ENCODE data around the gene TSPAN18.

Gene TSPAN18

DNA sequence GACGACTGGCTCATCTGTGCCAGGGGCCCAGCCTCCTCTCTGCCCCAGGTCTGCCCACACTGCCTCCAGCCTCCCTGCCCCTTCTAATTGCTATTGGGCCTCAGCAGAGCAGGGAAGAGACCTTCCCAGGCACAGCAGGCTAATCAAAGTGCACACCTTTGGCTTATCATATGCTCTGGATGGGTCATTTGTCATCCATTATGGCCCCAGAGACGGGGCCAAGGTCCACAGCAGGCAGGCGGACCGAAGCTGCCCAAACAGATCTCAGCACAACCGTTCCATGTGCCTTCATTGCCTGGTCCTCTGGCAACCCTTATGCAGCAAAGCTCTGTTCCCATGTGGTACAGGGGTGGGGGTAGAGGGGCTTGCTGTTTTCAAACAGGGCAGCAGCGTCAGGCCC is 157.3 kb downstream of the TSPAN18 start:
- H3K4me3 ChIP-seq (ENCODE audit: insufficient read depth in 1 of 2, low read depth in 1 of 2, low read length in 2 of 2): no peak overlapping the region
- 88% methylated on average over 6 of the region's 6 CpGs for WGBS
- H3K36me3 ChIP-seq (ENCODE audit: control insufficient read depth in 1 of 2, insufficient read depth in 2 of 2, low read depth in 1 of 2, low read length in 2 of 2): no peaks in the 10 kb centered on the region

DNA sequence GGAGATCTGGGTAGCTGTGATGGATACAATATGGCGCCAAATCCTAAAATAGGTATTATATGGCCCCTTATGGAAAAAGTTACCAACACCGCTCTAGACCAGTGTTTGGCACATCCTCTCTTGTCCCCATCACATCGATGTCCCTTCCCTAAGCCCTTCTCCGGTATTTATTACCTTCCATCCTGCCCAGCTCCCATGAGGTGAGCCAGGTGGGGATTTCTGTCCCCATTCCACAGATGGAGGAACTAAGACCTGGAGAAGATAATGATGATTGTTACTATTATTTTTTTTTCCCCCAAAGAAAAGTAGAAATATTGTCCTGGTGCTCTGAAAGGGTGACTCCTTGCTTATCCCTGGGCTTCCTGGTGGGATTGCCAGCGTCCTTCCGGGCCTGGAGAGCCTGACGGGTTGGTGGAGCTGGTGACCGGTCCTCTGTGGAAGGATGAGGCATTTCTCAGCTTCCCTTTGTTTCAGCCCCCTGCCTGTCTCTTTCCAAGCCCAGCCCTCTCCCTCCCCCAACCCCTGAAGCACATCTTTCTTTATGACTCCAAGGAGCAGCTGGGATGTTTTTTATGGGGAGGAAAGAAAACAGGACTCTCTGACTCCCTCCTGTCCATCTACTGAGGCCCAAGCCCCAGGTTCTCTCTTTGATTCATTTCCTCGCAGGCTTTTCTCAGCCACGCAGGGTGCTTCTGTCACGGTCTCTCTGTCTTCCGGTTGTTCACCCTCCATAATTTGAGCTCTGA is 158.5 kb downstream of the TSPAN18 start:
- no peak overlapping the region for H4K91ac ChIP-seq (ENCODE audit: low read length)
- H3K4me1 ChIP-seq (ENCODE audit: control insufficient read depth, insufficient read depth, low read depth, low read length): peaks cover 3% of the 10 kb centered on the region
- no peak overlapping the region for H3K23ac ChIP-seq (ENCODE audit: low read length in 2 of 2)
- no peak overlapping the region for H3K9ac ChIP-seq (ENCODE audit: low read length)
- no peak overlapping the region for H3K4me2 ChIP-seq (ENCODE audit: low read length, poor library complexity, severe bottlenecking)
- H3K27me3 ChIP-seq (ENCODE audit: control insufficient read depth in 1 of 2, insufficient read depth in 1 of 2, low read length in 2 of 2): peaks cover 55 to 63% of the 10 kb centered on the region in 2 experiments
- H3K9me3 ChIP-seq (ENCODE audit: control insufficient read depth, low read length): no peaks in the 10 kb centered on the region
- H2AK5ac ChIP-seq (ENCODE audit: low read length, severe bottlenecking): no peak overlapping the region
- no peak overlapping the region for H2BK5ac ChIP-seq (ENCODE audit: low read depth, low read length, poor library complexity, severe bottlenecking)
- H3K14ac ChIP-seq (ENCODE audit: low read length in 2 of 2): no peak overlapping the region
- no peaks in the 10 kb centered on the region for H3K79me1 ChIP-seq (replicated peaks; ENCODE audit: low read length, poor library complexity, severe bottlenecking)
- no peak overlapping the region for H3K4ac ChIP-seq (ENCODE audit: low read depth in 1 of 2, low read length in 2 of 2)
- no peak overlapping the region for H2AFZ ChIP-seq (ENCODE audit: low read depth, low read length)
- no peak for DNase-seq
- no peak overlapping the region for H2BK12ac ChIP-seq (ENCODE audit: low read length in 2 of 2)
- 82% methylated on average over 12 of the region's 12 CpGs for WGBS
- no peak overlapping the region for H3K27ac ChIP-seq (ENCODE audit: low read length, poor library complexity, severe bottlenecking)
- no peak overlapping the region for H3K18ac ChIP-seq (ENCODE audit: low read depth in 1 of 2, low read length in 2 of 2)
- no peak overlapping the region for H2BK15ac ChIP-seq (ENCODE audit: low read depth, poor library complexity, severe bottlenecking)
- no peaks in the 10 kb centered on the region for H3K36me3 ChIP-seq (ENCODE audit: control insufficient read depth in 1 of 2, insufficient read depth in 2 of 2, low read depth in 1 of 2, low read length in 2 of 2)
- no peak overlapping the region for H4K8ac ChIP-seq (ENCODE audit: low read length)
- H3K4me3 ChIP-seq (ENCODE audit: insufficient read depth in 1 of 2, low read depth in 1 of 2, low read length in 2 of 2): no peak overlapping the region
- H2BK120ac ChIP-seq (ENCODE audit: low read depth, low read length): no peak overlapping the region

More for the DNA sequence above, 157.3 kb downstream of the TSPAN18 start:
- H4K8ac ChIP-seq (ENCODE audit: low read length): no peak overlapping the region
- H2AFZ ChIP-seq (ENCODE audit: low read depth, low read length): no peak overlapping the region
- no peak overlapping the region for H4K91ac ChIP-seq (ENCODE audit: low read length)
- H3K4me2 ChIP-seq (ENCODE audit: low read length, poor library complexity, severe bottlenecking): no peak overlapping the region
- H2AK5ac ChIP-seq (ENCODE audit: low read length, severe bottlenecking): no peak overlapping the region
- H3K9ac ChIP-seq (ENCODE audit: low read length): no peak overlapping the region
- DNase-seq: no peak
- no peak overlapping the region for H3K4ac ChIP-seq (ENCODE audit: low read depth in 1 of 2, low read length in 2 of 2)
- no peak overlapping the region for H2BK120ac ChIP-seq (ENCODE audit: low read depth, low read length)
- no peak overlapping the region for H2BK5ac ChIP-seq (ENCODE audit: low read depth, low read length, poor library complexity, severe bottlenecking)
- H3K23ac ChIP-seq (ENCODE audit: low read length in 2 of 2): no peak overlapping the region
- peaks cover 66 to 74% of the 10 kb centered on the region in 2 experiments for H3K27me3 ChIP-seq (ENCODE audit: control insufficient read depth in 1 of 2, insufficient read depth in 1 of 2, low read length in 2 of 2)
- H3K4me1 ChIP-seq (ENCODE audit: control insufficient read depth, insufficient read depth, low read depth, low read length): no peaks in the 10 kb centered on the region
- H3K27ac ChIP-seq (ENCODE audit: low read length, poor library complexity, severe bottlenecking): no peak overlapping the region
- no peak overlapping the region for H3K14ac ChIP-seq (ENCODE audit: low read length in 2 of 2)
- no peak overlapping the region for H2BK12ac ChIP-seq (ENCODE audit: low read length in 2 of 2)
- no peak overlapping the region for H3K18ac ChIP-seq (ENCODE audit: low read depth in 1 of 2, low read length in 2 of 2)
- no peaks in the 10 kb centered on the region for H3K79me1 ChIP-seq (replicated peaks; ENCODE audit: low read length, poor library complexity, severe bottlenecking)
- no peak overlapping the region for H2BK15ac ChIP-seq (ENCODE audit: low read depth, poor library complexity, severe bottlenecking)
- no peaks in the 10 kb centered on the region for H3K9me3 ChIP-seq (ENCODE audit: control insufficient read depth, low read length)

DNA sequence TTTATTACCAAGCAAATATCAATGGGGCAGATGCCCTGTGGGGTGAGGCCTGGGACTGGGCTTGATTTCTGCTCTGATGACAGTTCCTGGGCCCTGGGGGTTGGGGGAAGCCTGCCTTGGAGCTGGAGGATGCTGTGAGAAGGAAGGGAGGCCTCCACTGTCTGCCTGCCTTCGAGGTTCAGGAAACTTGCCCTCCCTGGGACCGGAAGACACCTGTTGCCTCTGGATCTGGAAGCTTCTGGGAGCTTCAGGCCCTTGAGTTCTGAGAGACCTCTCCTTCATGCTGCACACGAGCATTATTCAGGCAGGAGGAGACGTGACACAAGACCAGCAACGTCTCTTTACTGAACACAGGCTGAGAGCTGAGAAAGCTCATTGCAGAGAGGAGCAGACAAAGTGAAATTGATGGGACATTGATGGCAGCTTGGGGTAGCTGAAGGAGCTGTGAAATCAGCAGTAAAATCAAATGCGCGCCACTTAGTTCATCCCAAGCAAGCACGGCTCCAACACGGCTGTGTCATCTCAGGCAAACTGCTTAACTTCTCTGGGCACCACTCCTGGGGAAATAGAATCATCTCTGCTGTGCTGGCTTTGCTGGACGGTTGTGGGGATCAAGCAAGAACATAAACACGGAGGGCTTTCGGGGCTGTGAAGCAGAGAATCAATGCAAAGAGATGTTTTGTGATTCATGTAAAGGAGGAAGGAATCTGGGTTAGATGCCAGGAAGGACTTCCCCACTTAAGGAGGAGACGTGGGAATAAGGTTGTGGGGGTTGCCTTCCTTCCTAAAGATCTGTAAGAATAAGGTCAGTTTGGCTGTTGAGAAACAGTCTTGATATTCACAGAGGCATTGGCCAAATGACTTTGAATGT is 159.4 kb downstream of the TSPAN18 start:
- Histone ChIP-seq H3K27me3 (ENCODE audit: control insufficient read depth in 1 of 2, insufficient read depth in 1 of 2, low read length in 2 of 2) (peaks cover 49 to 56% of the 10 kb centered on the region in 2 experiments), H3K4ac (ENCODE audit: low read depth in 1 of 2, low read length in 2 of 2) (no peak overlapping the region), H3K23ac (ENCODE audit: low read length in 2 of 2) (no peak overlapping the region), H3K79me1 (replicated peaks; ENCODE audit: low read length, poor library complexity, severe bottlenecking) (no peaks in the 10 kb centered on the region), H2BK5ac (ENCODE audit: low read depth, low read length, poor library complexity, severe bottlenecking) (no peak overlapping the region), H2AFZ (ENCODE audit: low read depth, low read length) (no peak overlapping the region), H4K91ac (ENCODE audit: low read length) (no peak overlapping the region), H2AK5ac (ENCODE audit: low read length, severe bottlenecking) (no peak overlapping the region), H3K14ac (ENCODE audit: low read length in 2 of 2) (no peak overlapping the region), H2BK12ac (ENCODE audit: low read length in 2 of 2) (peak overlapping the region in 1 of 2 experiments; percentile 10), H3K4me2 (ENCODE audit: low read length, poor library complexity, severe bottlenecking) (no peak overlapping the region), H3K36me3 (ENCODE audit: control insufficient read depth in 1 of 2, insufficient read depth in 2 of 2, low read depth in 1 of 2, low read length in 2 of 2) (no peaks in the 10 kb centered on the region), H2BK120ac (ENCODE audit: low read depth, low read length) (no peak overlapping the region), H3K4me3 (ENCODE audit: insufficient read depth in 1 of 2, low read depth in 1 of 2, low read length in 2 of 2) (no peak overlapping the region), H3K18ac (ENCODE audit: low read depth in 1 of 2, low read length in 2 of 2) (peak overlapping the region in 1 of 2 experiments; percentile 61), H3K9ac (ENCODE audit: low read length) (no peak overlapping the region), H3K9me3 (ENCODE audit: control insufficient read depth, low read length) (no peaks in the 10 kb centered on the region), H4K8ac (ENCODE audit: low read length) (no peak overlapping the region), H3K4me1 (ENCODE audit: control insufficient read depth, insufficient read depth, low read depth, low read length) (peaks cover 3% of the 10 kb centered on the region), H2BK15ac (ENCODE audit: low read depth, poor library complexity, severe bottlenecking) (no peak overlapping the region), H3K27ac (ENCODE audit: low read length, poor library complexity, severe bottlenecking) (no peak overlapping the region)
- WGBS: 82% methylated on average over 13 of the region's 13 CpGs
- DNase-seq: no peak

DNA sequence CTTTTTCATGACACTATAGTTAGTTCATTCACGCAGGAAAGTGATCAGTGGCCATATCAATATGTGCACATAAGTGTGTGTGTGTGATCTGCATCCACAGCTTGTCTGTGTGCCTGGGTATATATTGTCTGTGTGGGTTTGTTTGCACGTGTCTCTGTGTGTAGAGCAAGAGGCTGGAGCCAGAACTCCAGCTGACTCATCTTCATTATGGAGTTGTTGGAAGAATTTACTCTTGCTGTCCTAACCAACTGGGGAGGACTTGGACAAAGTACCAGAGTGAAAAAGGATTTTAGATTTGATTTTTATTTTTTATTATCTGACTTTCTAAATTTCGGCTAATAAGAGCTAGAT is 160.0 kb downstream of the TSPAN18 start:
- H3K27me3 ChIP-seq (ENCODE audit: control insufficient read depth in 1 of 2, insufficient read depth in 1 of 2, low read length in 2 of 2): peaks cover 49 to 56% of the 10 kb centered on the region in 2 experiments
- H3K36me3 ChIP-seq (ENCODE audit: control insufficient read depth in 1 of 2, insufficient read depth in 2 of 2, low read depth in 1 of 2, low read length in 2 of 2): no peaks in the 10 kb centered on the region
- H3K9ac ChIP-seq (ENCODE audit: low read length): no peak overlapping the region
- no peak overlapping the region for H4K8ac ChIP-seq (ENCODE audit: low read length)
- no peak overlapping the region for H2AK5ac ChIP-seq (ENCODE audit: low read length, severe bottlenecking)
- H3K4ac ChIP-seq (ENCODE audit: low read depth in 1 of 2, low read length in 2 of 2): no peak overlapping the region
- H2BK120ac ChIP-seq (ENCODE audit: low read depth, low read length): no peak overlapping the region
- H2AFZ ChIP-seq (ENCODE audit: low read depth, low read length): no peak overlapping the region
- no peak overlapping the region for H2BK12ac ChIP-seq (ENCODE audit: low read length in 2 of 2)
- H3K4me3 ChIP-seq (ENCODE audit: insufficient read depth in 1 of 2, low read depth in 1 of 2, low read length in 2 of 2): no peak overlapping the region
- H2BK5ac ChIP-seq (ENCODE audit: low read depth, low read length, poor library complexity, severe bottlenecking): no peak overlapping the region
- no peak overlapping the region for H2BK15ac ChIP-seq (ENCODE audit: low read depth, poor library complexity, severe bottlenecking)
- H4K91ac ChIP-seq (ENCODE audit: low read length): no peak overlapping the region
- H3K4me1 ChIP-seq (ENCODE audit: control insufficient read depth, insufficient read depth, low read depth, low read length): peaks cover 3% of the 10 kb centered on the region
- H3K18ac ChIP-seq (ENCODE audit: low read depth in 1 of 2, low read length in 2 of 2): peak overlapping the region in 1 of 2 experiments; percentile 13
- 38% methylated on average over 2 of the region's 3 CpGs for WGBS
- H3K23ac ChIP-seq (ENCODE audit: low read length in 2 of 2): no peak overlapping the region
- DNase-seq: peak; percentile 78
- H3K14ac ChIP-seq (ENCODE audit: low read length in 2 of 2): no peak overlapping the region
- no peak overlapping the region for H3K4me2 ChIP-seq (ENCODE audit: low read length, poor library complexity, severe bottlenecking)
- H3K9me3 ChIP-seq (ENCODE audit: control insufficient read depth, low read length): no peaks in the 10 kb centered on the region
- no peak overlapping the region for H3K27ac ChIP-seq (ENCODE audit: low read length, poor library complexity, severe bottlenecking)
- no peaks in the 10 kb centered on the region for H3K79me1 ChIP-seq (replicated peaks; ENCODE audit: low read length, poor library complexity, severe bottlenecking)

Data from mesenchymal stem cell (in vitro differentiated cells and primary cell).